GM23248 (cell line): ENCODE data around the gene SCYGR8.

ENCODE experiments used
- EZH2 ChIP-seq: fragments of 200-600 bp; sonication (generic); IDR thresholded peaks from 2 replicates; pipeline ENCODE4 v1.6.1; 2018; ENCODE audit warnings: antibody characterized with exemption, mild to moderate bottlenecking; ENCODE audit not compliant: insufficient read depth, poor library complexity, severe bottlenecking
- EZH2phosphoT487 ChIP-seq: fragments of 200-600 bp; sonication (generic); IDR thresholded peaks from 2 replicates; pipeline ENCODE4 v1.6.1; 2018; ENCODE audit warnings: antibody characterized with exemption, moderate library complexity, mild to moderate bottlenecking, low read depth; ENCODE audit not compliant: insufficient read depth

- no peak for TF ChIP-seq EZH2phosphoT487
- TF ChIP-seq EZH2: no peak
Observed at GRCh38 chr2:227696990-227697679, 48.6 kb upstream of the SCYGR8 start.
